ENCODE results near the gene KLHL40. TPM values are rescaled to one million over a fixed set of nuclear protein-coding genes. Genes with fewer than 3 reads are reported as not detected.

Gene KLHL40
- total and polyA plus RNA-seq, 10 of the 15 experiments (the other 5 are each of a cell fraction or from before 2014, with no cell fraction given) = not detected

GRCh38 chr3:42704136-42704841 lies 19.0 kb downstream of the KLHL40 start (continued):
- no peak for TF ChIP-seq RAD21 (IDR thresholded peaks at IDR 0.05; ENCODE audit: insufficient read depth, low read depth, low read length)

GRCh38 chr3:42705058-42705767 lies 19.9 kb downstream of the KLHL40 start:
- H3K79me2 ChIP-seq (ENCODE audit: control insufficient read depth, insufficient read depth, low read length) = no peaks in the 10 kb centered on the region
- no peaks in the 10 kb centered on the region for H3K4me1 ChIP-seq (ENCODE audit: control insufficient read depth, insufficient read depth, low read length)
- H2AFZ ChIP-seq (ENCODE audit: control insufficient read depth, low read depth, low read length) = no peak overlapping the region
- no peaks in the 10 kb centered on the region for H3K36me3 ChIP-seq (ENCODE audit: control insufficient read depth in 2 of 2, insufficient read depth in 2 of 2, low read length in 1 of 2)
- H3K9me3 ChIP-seq (replicated peaks; ENCODE audit: control insufficient read depth, insufficient read depth, low read length) = no peaks in the 10 kb centered on the region
- no TSS peak for BruUV-seq (replicated peaks)
- no peaks in the 10 kb centered on the region for H4K20me1 ChIP-seq (ENCODE audit: control insufficient read depth, insufficient read depth)
- ATAC-seq (no peak), DNase-seq (ENCODE audit: low read depth, low spot score) (no peak), FAIRE-seq (no peak)
- WGBS (ENCODE audit: insufficient coverage, insufficient replicate concordance, low lambda C conversion rate, missing lambda C conversion rate) = 8% methylated on average over 7 of the region's 7 CpGs
- H3K27ac ChIP-seq (ENCODE audit: control insufficient read depth, insufficient read depth) = no peak overlapping the region
- H3K9ac ChIP-seq (ENCODE audit: control insufficient read depth, insufficient read depth, low read length) = no peak overlapping the region
- SMC1A ChIA-PET (ENCODE audit: uncharacterized antibody, unreplicated experiment) = no interaction called here
- POLR2A ChIA-PET = no interaction called here
- no peaks in the 10 kb centered on the region; a peak in 2 of 4 replicates for H3K27me3 ChIP-seq (replicated peaks in 1 of 2; ENCODE audit: control insufficient read depth in 2 of 2, insufficient read depth in 2 of 2, low read length in 1 of 2)
- intact Hi-C loops (cut with micrococcal nuclease; ENCODE audit: unreplicated experiment) (no loop called here), in situ Hi-C loops (cut with MboI) (no loop called here)
- RAD21 ChIA-PET (ENCODE audit: unreplicated experiment) = no interaction called here
- CTCF ChIA-PET = no interaction called here
- no peak overlapping the region for H3K4me3 ChIP-seq
- H3K4me2 ChIP-seq (ENCODE audit: control insufficient read depth, insufficient read depth) = no peak overlapping the region
- TF ChIP-seq TBL1XR1 (IDR thresholded peaks at IDR 0.05; ENCODE audit: low read depth, low read length) = no peak
- TF ChIP-seq RFX5 (IDR thresholded peaks at IDR 0.05; ENCODE audit: low read depth, low read length) = no peak
- TF ChIP-seq E2F4 (IDR thresholded peaks at IDR 0.05; ENCODE audit: low read depth, low read length) = no peak
- TF ChIP-seq RELB (IDR thresholded peaks at IDR 0.05; ENCODE audit: low read depth) = no peak
- no peak for TF ChIP-seq E4F1 (IDR thresholded peaks at IDR 0.05; ENCODE audit: borderline replicate concordance, partially characterized antibody)
- TF ChIP-seq STAT1 (conservative IDR thresholded peaks at IDR 0.05) = no peak
- no peak for TF ChIP-seq PRDM15 (CRISPR knock-in tag; IDR thresholded peaks at IDR 0.05)
